OCI-LY1 (cell line): ENCODE measurements around the gene RSRP1.

Experiments
- H2AFZ ChIP-seq: fragments of 200-600 bp; sonication (generic), shearing (Covaris generic); 2 replicates; pipeline ENCODE4 v1.6.0; 2014; ENCODE audit warnings: antibody characterized with exemption, mild to moderate bottlenecking, low read length
- H3F3A ChIP-seq: fragments of 200-600 bp; sonication (generic), shearing (Covaris generic); 2 replicates; pipeline ENCODE4 v1.6.0; 2014; ENCODE audit warnings: mild to moderate bottlenecking, antibody characterized with exemption, low read length, moderate library complexity; ENCODE audit not compliant: insufficient read depth
- H3K27ac ChIP-seq: fragments of 200-600 bp; sonication (generic); 2 replicates; pipeline ENCODE4 v1.5.1; 2014; ENCODE audit warnings: low read length, mixed run types, mild to moderate bottlenecking, low read depth; ENCODE audit not compliant: poor library complexity, severe bottlenecking
- H3K27me3 ChIP-seq: fragments of 200-600 bp; sonication (generic); 2 replicates; pipeline ENCODE4 v1.6.0; 2014; ENCODE audit warnings: antibody characterized with exemption, mild to moderate bottlenecking, low read length, moderate library complexity; ENCODE audit not compliant: insufficient read depth
- H3K36me3 ChIP-seq: fragments of 200-600 bp; sonication (generic); 2 replicates; pipeline ENCODE4 v1.6.1; 2014; ENCODE audit warnings: mild to moderate bottlenecking, antibody characterized with exemption, low read length, moderate library complexity, mixed read lengths; ENCODE audit not compliant: insufficient read depth
- H3K4me1 ChIP-seq: fragments of 200-600 bp; sonication (generic); 2 replicates; pipeline ENCODE4 v1.5.1; 2014; ENCODE audit warnings: mild to moderate bottlenecking, low read length, moderate library complexity; ENCODE audit not compliant: insufficient read depth, severe bottlenecking
- H3K4me2 ChIP-seq: fragments of 200-600 bp; sonication (generic), shearing (Covaris generic); 2 replicates; pipeline ENCODE4 v1.6.1; 2014; ENCODE audit warnings: low read length
- H3K4me3 ChIP-seq: fragments of 200-600 bp; sonication (generic); 2 replicates; pipeline ENCODE4 v1.5.1; 2014; ENCODE audit warnings: low read length, low read depth, mild to moderate bottlenecking, mixed read lengths; ENCODE audit not compliant: poor library complexity, severe bottlenecking
- H3K79me2 ChIP-seq: fragments of 200-600 bp; shearing (Covaris generic); 2 replicates; pipeline ENCODE4 v1.6.1; 2016; ENCODE audit warnings: mixed run types, low read length, mixed read lengths; ENCODE audit not compliant: insufficient read depth
- H3K9ac ChIP-seq: fragments of 200-600 bp; sonication (generic), shearing (Covaris generic); 2 replicates; pipeline ENCODE4 v1.6.1; 2014; ENCODE audit warnings: mild to moderate bottlenecking, low read length, mixed read lengths
- H3K9me2 ChIP-seq: fragments of 200-600 bp; sonication (generic), shearing (Covaris generic); 2 replicates; pipeline ENCODE4 v1.6.1; 2014; ENCODE audit warnings: low read depth, mild to moderate bottlenecking, low read length, mixed read lengths
- H3K9me3 ChIP-seq: fragments of 200-600 bp; shearing (Covaris generic); 2 replicates; pipeline ENCODE4 v1.6.1; 2014; ENCODE audit warnings: low read length, mixed read lengths
- H4K20me1 ChIP-seq: fragments of 200-600 bp; sonication (generic), shearing (Covaris generic); 2 replicates; pipeline ENCODE4 v1.6.0; 2016; ENCODE audit warnings: mild to moderate bottlenecking, low read length; ENCODE audit not compliant: insufficient read depth
- CTCF ChIP-seq: fragments of 200-600 bp; sonication (generic), shearing (Covaris generic); IDR thresholded peaks from 2 replicates; pipeline ENCODE4 v1.5.1; 2017; ENCODE audit warnings: mild to moderate bottlenecking, antibody characterized with exemption, low read length, moderate library complexity, mixed read lengths
- EZH2 ChIP-seq: fragments of 200-600 bp; sonication (generic), shearing (Covaris generic); IDR thresholded peaks from 2 replicates; pipeline ENCODE4 v1.8.0; 2017; ENCODE audit warnings: borderline replicate concordance, mixed run types, mild to moderate bottlenecking, antibody characterized with exemption, low read length, moderate library complexity, mixed read lengths

RSRP1 gene

GRCh38 chr1:25208092-25208491 is 39.2 kb downstream of the RSRP1 start:
- H3K9me3 ChIP-seq, result no peaks in the 10 kb centered on the region
- no peak overlapping the region for H3K27ac ChIP-seq

GRCh38 chr1:25206201-25206600 is 41.1 kb downstream of the RSRP1 start:
- no peak overlapping the region for H2AFZ ChIP-seq

More at GRCh38 chr1:25208092-25208491, 39.2 kb downstream of the RSRP1 start:
- Histone ChIP-seq H3K36me3 (no peaks in the 10 kb centered on the region), H3K9me2 (no peaks in the 10 kb centered on the region), H3K4me3 (no peak overlapping the region), H3K79me2 (no peaks in the 10 kb centered on the region), H3K9ac (no peak overlapping the region), H3K4me1 (no peaks in the 10 kb centered on the region), H3K4me2 (no peak overlapping the region), H3F3A (no peaks in the 10 kb centered on the region), H4K20me1 (no peaks in the 10 kb centered on the region), H3K27me3 (0 out of 2 replicates have a peak, but pooled peaks cover 4% of the 10 kb centered on the region), H2AFZ (no peak overlapping the region)
- TF ChIP-seq CTCF (no peak), EZH2 (no peak)

GRCh38 chr1:25205786-25206185 is 41.5 kb downstream of the RSRP1 start:
- Histone ChIP-seq H3K9ac (no peak overlapping the region), H3K27me3 (peaks cover 18% of the 10 kb centered on the region; the same call in 1 of the 2 replicates), H2AFZ (no peak overlapping the region), H3K4me3 (no peak overlapping the region), H4K20me1 (no peaks in the 10 kb centered on the region), H3K79me2 (no peaks in the 10 kb centered on the region), H3K36me3 (no peaks in the 10 kb centered on the region), H3K4me2 (no peak overlapping the region), H3F3A (no peaks in the 10 kb centered on the region), H3K9me2 (no peaks in the 10 kb centered on the region), H3K9me3 (no peaks in the 10 kb centered on the region), H3K4me1 (no peaks in the 10 kb centered on the region), H3K27ac (no peak overlapping the region)
- TF ChIP-seq CTCF, result no peak
- no peak for TF ChIP-seq EZH2

More at GRCh38 chr1:25206201-25206600, 41.1 kb downstream of the RSRP1 start:
- no peaks in the 10 kb centered on the region for H4K20me1 ChIP-seq
- H3K9me2 ChIP-seq, result no peaks in the 10 kb centered on the region
- H3K4me3 ChIP-seq, result no peak overlapping the region
- H3K27ac ChIP-seq, result no peak overlapping the region
- TF ChIP-seq EZH2 (no peak), CTCF (no peak)
- no peaks in the 10 kb centered on the region for H3F3A ChIP-seq
- no peaks in the 10 kb centered on the region for H3K36me3 ChIP-seq
- no peaks in the 10 kb centered on the region for H3K9me3 ChIP-seq
- no peaks in the 10 kb centered on the region for H3K79me2 ChIP-seq
- no peak overlapping the region for H3K9ac ChIP-seq
- peaks cover 14% of the 10 kb centered on the region; the same call in 1 of the 2 replicates for H3K27me3 ChIP-seq
- no peaks in the 10 kb centered on the region for H3K4me1 ChIP-seq
- no peak overlapping the region for H3K4me2 ChIP-seq
